ENCODE data around the gene NFATC2.

NFATC2 gene

GRCh38 chr20:51374456-51374830 is 168.1 kb downstream of the NFATC2 start:
- Histone ChIP-seq H3K9me3 (ENCODE audit: control insufficient read depth, low read length) (no peaks in the 10 kb centered on the region), H3K4me1 (ENCODE audit: control insufficient read depth, insufficient read depth, low read length) (no peaks in the 10 kb centered on the region), H3K27ac (ENCODE audit: insufficient read depth, low read depth, low read length, poor library complexity, severe bottlenecking) (no peak overlapping the region), H3K4me3 (ENCODE audit: insufficient read depth, low read depth, low read length) (no peak overlapping the region), H3K27me3 (ENCODE audit: control insufficient read depth, insufficient read depth, low read length, poor library complexity, severe bottlenecking) (no peaks in the 10 kb centered on the region), H3K36me3 (ENCODE audit: control insufficient read depth, insufficient read depth, low read length) (no peaks in the 10 kb centered on the region)
- 91 to 94% methylated on average over 4 of the region's 4 CpGs for WGBS, 2 experiments

GRCh38 chr20:51373713-51374455 is 168.6 kb downstream of the NFATC2 start:
- H3K4me3 ChIP-seq (ENCODE audit: insufficient read depth, low read depth, low read length) = no peak overlapping the region
- no peak overlapping the region for H3K27ac ChIP-seq (ENCODE audit: insufficient read depth, low read depth, low read length, poor library complexity, severe bottlenecking)
- H3K9me3 ChIP-seq (ENCODE audit: control insufficient read depth, low read length) = no peaks in the 10 kb centered on the region
- H3K36me3 ChIP-seq (ENCODE audit: control insufficient read depth, insufficient read depth, low read length) = no peaks in the 10 kb centered on the region
- 89 to 94% methylated on average over 12 of the region's 12 CpGs for WGBS, 2 experiments
- no peaks in the 10 kb centered on the region for H3K27me3 ChIP-seq (ENCODE audit: control insufficient read depth, insufficient read depth, low read length, poor library complexity, severe bottlenecking)
- no peaks in the 10 kb centered on the region for H3K4me1 ChIP-seq (ENCODE audit: control insufficient read depth, insufficient read depth, low read length)

- Histone ChIP-seq H3K4me1 (ENCODE audit: control insufficient read depth, insufficient read depth, low read length) (no peaks in the 10 kb centered on the region), H3K27ac (ENCODE audit: insufficient read depth, low read depth, low read length, poor library complexity, severe bottlenecking) (no peak overlapping the region), H3K9me3 (ENCODE audit: control insufficient read depth, low read length) (no peaks in the 10 kb centered on the region), H3K27me3 (ENCODE audit: control insufficient read depth, insufficient read depth, low read length, poor library complexity, severe bottlenecking) (no peaks in the 10 kb centered on the region), H3K4me3 (ENCODE audit: insufficient read depth, low read depth, low read length) (no peak overlapping the region), H3K36me3 (ENCODE audit: control insufficient read depth, insufficient read depth, low read length) (no peaks in the 10 kb centered on the region)
- WGBS, 2 experiments = 67 to 68% methylated on average over 7 of the region's 7 CpGs
These were observed 169.6 kb downstream of the NFATC2 start for GRCh38 chr20:51372966-51373365.

- whole genome bisulfite sequencing, 2 experiments = 52% methylated on average over 13 of the region's 13 CpGs
- Histone ChIP-seq H3K36me3 (ENCODE audit: control insufficient read depth, insufficient read depth, low read length) (no peaks in the 10 kb centered on the region), H3K4me3 (ENCODE audit: insufficient read depth, low read depth, low read length) (no peak overlapping the region), H3K27me3 (ENCODE audit: control insufficient read depth, insufficient read depth, low read length, poor library complexity, severe bottlenecking) (no peaks in the 10 kb centered on the region), H3K4me1 (ENCODE audit: control insufficient read depth, insufficient read depth, low read length) (no peaks in the 10 kb centered on the region), H3K9me3 (ENCODE audit: control insufficient read depth, low read length) (no peaks in the 10 kb centered on the region), H3K27ac (ENCODE audit: insufficient read depth, low read depth, low read length, poor library complexity, severe bottlenecking) (no peak overlapping the region)
These were observed 170.2 kb downstream of the NFATC2 start for GRCh38 chr20:51372176-51372803.

- Histone ChIP-seq H3K27ac (ENCODE audit: insufficient read depth, low read depth, low read length, poor library complexity, severe bottlenecking) (no peak overlapping the region), H3K36me3 (ENCODE audit: control insufficient read depth, insufficient read depth, low read length) (no peaks in the 10 kb centered on the region), H3K27me3 (ENCODE audit: control insufficient read depth, insufficient read depth, low read length, poor library complexity, severe bottlenecking) (no peaks in the 10 kb centered on the region), H3K4me1 (ENCODE audit: control insufficient read depth, insufficient read depth, low read length) (no peaks in the 10 kb centered on the region), H3K9me3 (ENCODE audit: control insufficient read depth, low read length) (no peaks in the 10 kb centered on the region), H3K4me3 (ENCODE audit: insufficient read depth, low read depth, low read length) (no peak overlapping the region)
- 94 to 96% methylated on average over 3 to 4 of the region's 4 CpGs for WGBS, 2 experiments
These were observed 170.8 kb downstream of the NFATC2 start for GRCh38 chr20:51371720-51372119.

- no peaks in the 10 kb centered on the region for H3K36me3 ChIP-seq (ENCODE audit: control insufficient read depth, insufficient read depth, low read length)
- no peak overlapping the region for H3K27ac ChIP-seq (ENCODE audit: insufficient read depth, low read depth, low read length, poor library complexity, severe bottlenecking)
- no peaks in the 10 kb centered on the region for H3K4me1 ChIP-seq (ENCODE audit: control insufficient read depth, insufficient read depth, low read length)
- H3K27me3 ChIP-seq (ENCODE audit: control insufficient read depth, insufficient read depth, low read length, poor library complexity, severe bottlenecking) = no peaks in the 10 kb centered on the region
- H3K4me3 ChIP-seq (ENCODE audit: insufficient read depth, low read depth, low read length) = no peak overlapping the region
- H3K9me3 ChIP-seq (ENCODE audit: control insufficient read depth, low read length) = no peaks in the 10 kb centered on the region
- 92 to 94% methylated on average over 11 of the region's 11 CpGs for WGBS, 2 experiments
These were observed 173.0 kb downstream of the NFATC2 start for GRCh38 chr20:51369503-51369902.

GRCh38 chr20:51368461-51369211 is 173.9 kb downstream of the NFATC2 start:
- Histone ChIP-seq H3K4me1 (ENCODE audit: control insufficient read depth, insufficient read depth, low read length) (no peaks in the 10 kb centered on the region), H3K4me3 (ENCODE audit: insufficient read depth, low read depth, low read length) (no peak overlapping the region), H3K27ac (ENCODE audit: insufficient read depth, low read depth, low read length, poor library complexity, severe bottlenecking) (no peak overlapping the region), H3K9me3 (ENCODE audit: control insufficient read depth, low read length) (no peaks in the 10 kb centered on the region), H3K27me3 (ENCODE audit: control insufficient read depth, insufficient read depth, low read length, poor library complexity, severe bottlenecking) (no peaks in the 10 kb centered on the region), H3K36me3 (ENCODE audit: control insufficient read depth, insufficient read depth, low read length) (no peaks in the 10 kb centered on the region)
- 94 to 95% methylated on average over 13 of the region's 13 CpGs for WGBS, 2 experiments

- Histone ChIP-seq H3K27ac (ENCODE audit: insufficient read depth, low read depth, low read length, poor library complexity, severe bottlenecking) (no peak overlapping the region), H3K4me3 (ENCODE audit: insufficient read depth, low read depth, low read length) (no peak overlapping the region), H3K36me3 (ENCODE audit: control insufficient read depth, insufficient read depth, low read length) (no peaks in the 10 kb centered on the region), H3K4me1 (ENCODE audit: control insufficient read depth, insufficient read depth, low read length) (no peaks in the 10 kb centered on the region), H3K9me3 (ENCODE audit: control insufficient read depth, low read length) (no peaks in the 10 kb centered on the region), H3K27me3 (ENCODE audit: control insufficient read depth, insufficient read depth, low read length, poor library complexity, severe bottlenecking) (no peaks in the 10 kb centered on the region)
- WGBS, 2 experiments = 78 to 85% methylated on average over 16 of the region's 16 CpGs
These were observed 176.2 kb downstream of the NFATC2 start for GRCh38 chr20:51366155-51366886.

- H3K27ac ChIP-seq (ENCODE audit: insufficient read depth, low read depth, low read length, poor library complexity, severe bottlenecking) = no peak overlapping the region
- H3K4me3 ChIP-seq (ENCODE audit: insufficient read depth, low read depth, low read length) = no peak overlapping the region
These were observed 176.8 kb downstream of the NFATC2 start for GRCh38 chr20:51365670-51366069.

GRCh38 chr20:51363813-51364212 is 178.7 kb downstream of the NFATC2 start:
- H3K9me3 ChIP-seq (ENCODE audit: control insufficient read depth, low read length) = no peaks in the 10 kb centered on the region
- no peak overlapping the region for H3K27ac ChIP-seq (ENCODE audit: insufficient read depth, low read depth, low read length, poor library complexity, severe bottlenecking)
- H3K36me3 ChIP-seq (ENCODE audit: control insufficient read depth, insufficient read depth, low read length) = no peaks in the 10 kb centered on the region
- H3K27me3 ChIP-seq (ENCODE audit: control insufficient read depth, insufficient read depth, low read length, poor library complexity, severe bottlenecking) = no peaks in the 10 kb centered on the region
- no peak overlapping the region for H3K4me3 ChIP-seq (ENCODE audit: insufficient read depth, low read depth, low read length)
- no peaks in the 10 kb centered on the region for H3K4me1 ChIP-seq (ENCODE audit: control insufficient read depth, insufficient read depth, low read length)

More at GRCh38 chr20:51365670-51366069, 176.8 kb downstream of the NFATC2 start:
- WGBS, 2 experiments = 90 to 92% methylated on average over 3 of the region's 3 CpGs
- Histone ChIP-seq H3K27me3 (ENCODE audit: control insufficient read depth, insufficient read depth, low read length, poor library complexity, severe bottlenecking) (no peaks in the 10 kb centered on the region), H3K36me3 (ENCODE audit: control insufficient read depth, insufficient read depth, low read length) (no peaks in the 10 kb centered on the region), H3K4me1 (ENCODE audit: control insufficient read depth, insufficient read depth, low read length) (no peaks in the 10 kb centered on the region), H3K9me3 (ENCODE audit: control insufficient read depth, low read length) (no peaks in the 10 kb centered on the region)
